Measurements from ENCODE around the gene NECAB3.

DNA sequence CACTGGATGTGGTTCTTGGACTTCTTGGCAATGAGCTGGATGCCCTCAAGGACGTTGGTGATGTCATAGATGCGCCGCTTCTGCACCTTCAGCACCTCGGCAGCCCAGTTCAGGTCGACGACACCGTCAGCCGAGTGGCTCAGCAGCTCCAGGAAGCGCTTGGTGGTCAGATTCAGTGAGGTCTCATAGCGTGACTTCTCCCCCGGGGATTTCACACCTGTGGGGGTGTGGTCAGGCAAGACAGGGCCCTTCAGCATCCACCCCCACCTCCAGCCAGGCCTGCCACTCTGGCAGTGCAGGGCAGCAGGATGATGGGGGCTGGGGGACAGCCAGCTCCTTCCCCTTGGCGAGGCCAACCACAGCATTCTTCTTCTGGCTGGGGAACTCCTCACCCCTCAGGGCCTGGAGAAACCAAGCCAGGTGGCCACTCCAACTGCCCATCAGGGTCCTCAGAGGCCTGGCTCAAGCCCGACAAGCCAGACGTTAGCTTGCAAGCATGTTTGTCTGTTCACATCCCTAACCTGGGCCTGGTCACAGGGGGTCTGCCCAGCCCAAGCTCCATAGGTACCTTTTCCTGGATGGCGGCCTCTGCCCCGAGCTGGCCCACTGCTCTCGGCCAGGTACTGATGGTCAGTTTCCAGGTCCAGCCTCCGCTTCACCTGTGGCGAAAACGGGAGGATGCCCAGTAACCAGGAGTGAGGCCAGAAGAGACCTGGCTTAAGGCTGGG, 5.7 kb upstream of the NECAB3 start:
- TF ChIP-seq, protein P1, sequence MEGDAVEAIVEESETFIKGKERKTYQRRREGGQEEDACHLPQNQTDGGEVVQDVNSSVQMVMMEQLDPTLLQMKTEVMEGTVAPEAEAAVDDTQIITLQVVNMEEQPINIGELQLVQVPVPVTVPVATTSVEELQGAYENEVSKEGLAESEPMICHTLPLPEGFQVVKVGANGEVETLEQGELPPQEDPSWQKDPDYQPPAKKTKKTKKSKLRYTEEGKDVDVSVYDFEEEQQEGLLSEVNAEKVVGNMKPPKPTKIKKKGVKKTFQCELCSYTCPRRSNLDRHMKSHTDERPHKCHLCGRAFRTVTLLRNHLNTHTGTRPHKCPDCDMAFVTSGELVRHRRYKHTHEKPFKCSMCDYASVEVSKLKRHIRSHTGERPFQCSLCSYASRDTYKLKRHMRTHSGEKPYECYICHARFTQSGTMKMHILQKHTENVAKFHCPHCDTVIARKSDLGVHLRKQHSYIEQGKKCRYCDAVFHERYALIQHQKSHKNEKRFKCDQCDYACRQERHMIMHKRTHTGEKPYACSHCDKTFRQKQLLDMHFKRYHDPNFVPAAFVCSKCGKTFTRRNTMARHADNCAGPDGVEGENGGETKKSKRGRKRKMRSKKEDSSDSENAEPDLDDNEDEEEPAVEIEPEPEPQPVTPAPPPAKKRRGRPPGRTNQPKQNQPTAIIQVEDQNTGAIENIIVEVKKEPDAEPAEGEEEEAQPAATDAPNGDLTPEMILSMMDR (IDR thresholded peaks at IDR 0.05): no peak
- TF ChIP-seq EZH2 (IDR thresholded peaks at IDR 0.05; ENCODE audit: borderline replicate concordance, insufficient read depth, low read depth, low read length, poor library complexity, severe bottlenecking): no peak

Data from B cell (primary cell).